Thoracic aorta (tissue), 2 donors: Measurements from ENCODE around the gene PCDHGA10. TPM values are rescaled to one million over a fixed set of nuclear protein-coding genes. Genes with fewer than 3 reads are reported as not detected.
"Not testable (repeated sequence)": the region's sequence is repeated elsewhere in the genome, so short reads cannot be mapped to it uniquely, and the experiment has no call there.

ENCODE experiments used
- ATAC-seq: fragments of 150-250 bp; one replicate; pipeline ENCODE4 v1.8.0; 2017; ENCODE audit warnings: low read depth; ENCODE audit not compliant: insufficient number of reproducible peaks, low FRiP score
- DNase-seq: peaks from one replicate; pipeline ENCODE4 v3.0.0-alpha.2; 2020; ENCODE audit warnings: low spot score
- H3K27ac ChIP-seq, 2 donors: fragments of 200-600 bp; sonication (generic); 1 replicate in 1 of 2; 2 replicates in 1 of 2; pipeline ENCODE4 v1.5.1; 2016; ENCODE audit warnings: mild to moderate bottlenecking in 2 of 2, moderate library complexity in 2 of 2
- H3K27me3 ChIP-seq: fragments of 200-600 bp; sonication (generic); replicated peaks from 2 replicates; pipeline ENCODE4 v1.6.0; 2016; ENCODE audit warnings: mild to moderate bottlenecking; ENCODE audit not compliant: insufficient read depth
- H3K36me3 ChIP-seq: fragments of 200-600 bp; sonication (generic); one replicate; pipeline ENCODE4 v1.5.1; 2016
- H3K4me1 ChIP-seq, 2 donors: fragments of 200-600 bp; sonication (generic); 1 replicate in 1 of 2; 2 replicates in 1 of 2; pipeline versions ENCODE4 v1.5.1 to v1.6.0; 2016; ENCODE audit warnings: low read depth in 2 of 2, mild to moderate bottlenecking in 1 of 2; ENCODE audit not compliant: control insufficient read depth in 1 of 2
- H3K4me3 ChIP-seq: fragments of 200-600 bp; sonication (generic); 2 replicates; pipeline ENCODE4 v1.5.1; 2016; ENCODE audit warnings: mild to moderate bottlenecking
- H3K9me3 ChIP-seq: fragments of 200-600 bp; sonication (generic); 2 replicates; pipeline ENCODE4 v1.5.1; 2016
- total RNA-seq, 2 donors: library from RNA; depleted of rRNA; stranded (reverse); fragments of >200 nt; gene quantifications; one replicate each; pipeline versions ENCODE4 v1.1.0 to v1.2.3, GENCODE V29; 2016
- TF ChIP-seq, protein P1 (sequence below): fragments of 200-600 bp; sonication (generic); IDR thresholded peaks from one replicate; pipeline ENCODE4 v1.5.1; 2019; ENCODE audit warnings: antibody characterized with exemption

Gene PCDHGA10
- total RNA-seq, 2 donors from 2014 or later = 11.1 to 14.4 TPM

- TF ChIP-seq, protein P1, sequence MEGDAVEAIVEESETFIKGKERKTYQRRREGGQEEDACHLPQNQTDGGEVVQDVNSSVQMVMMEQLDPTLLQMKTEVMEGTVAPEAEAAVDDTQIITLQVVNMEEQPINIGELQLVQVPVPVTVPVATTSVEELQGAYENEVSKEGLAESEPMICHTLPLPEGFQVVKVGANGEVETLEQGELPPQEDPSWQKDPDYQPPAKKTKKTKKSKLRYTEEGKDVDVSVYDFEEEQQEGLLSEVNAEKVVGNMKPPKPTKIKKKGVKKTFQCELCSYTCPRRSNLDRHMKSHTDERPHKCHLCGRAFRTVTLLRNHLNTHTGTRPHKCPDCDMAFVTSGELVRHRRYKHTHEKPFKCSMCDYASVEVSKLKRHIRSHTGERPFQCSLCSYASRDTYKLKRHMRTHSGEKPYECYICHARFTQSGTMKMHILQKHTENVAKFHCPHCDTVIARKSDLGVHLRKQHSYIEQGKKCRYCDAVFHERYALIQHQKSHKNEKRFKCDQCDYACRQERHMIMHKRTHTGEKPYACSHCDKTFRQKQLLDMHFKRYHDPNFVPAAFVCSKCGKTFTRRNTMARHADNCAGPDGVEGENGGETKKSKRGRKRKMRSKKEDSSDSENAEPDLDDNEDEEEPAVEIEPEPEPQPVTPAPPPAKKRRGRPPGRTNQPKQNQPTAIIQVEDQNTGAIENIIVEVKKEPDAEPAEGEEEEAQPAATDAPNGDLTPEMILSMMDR = no peak
- peak overlapping the region; percentile 24 for H3K4me3 ChIP-seq
- no peak for ATAC-seq
These were observed 41.0 kb upstream of the PCDHGA10 start for GRCh38 chr5:141371572-141372475.

GRCh38 chr5:141373673-141374317, 39.0 kb upstream of the PCDHGA10 start, which contains the start of gene PCDHGA6:
TSS of gene PCDHGA6 (plus strand) at chr5:141373891. CDS start at chr5:141374084, 193 bp downstream.
- ATAC-seq (no peak), DNase-seq (no peak)
- H3K9me3 ChIP-seq = peaks cover 94% of the 10 kb centered on the region
- no peaks in the 10 kb centered on the region for H3K4me1 ChIP-seq
- H3K4me3 ChIP-seq = peak within 1 kb of the TSS; percentile 18
- H3K27ac ChIP-seq = no peak within 1 kb of the TSS
- no peaks in the 10 kb centered on the region for H3K36me3 ChIP-seq
- TF ChIP-seq, protein P1 = no peak
- no peaks in the 10 kb centered on the region for H3K27me3 ChIP-seq

More at GRCh38 chr5:141371572-141372475, 41.0 kb upstream of the PCDHGA10 start:
- Histone ChIP-seq H3K27me3 (no peaks in the 10 kb centered on the region), H3K9me3 (peaks cover 89% of the 10 kb centered on the region), H3K27ac (no peak overlapping the region), H3K36me3 (no peaks in the 10 kb centered on the region), H3K4me1 (no peaks in the 10 kb centered on the region)
- no peak for DNase-seq

DNA sequence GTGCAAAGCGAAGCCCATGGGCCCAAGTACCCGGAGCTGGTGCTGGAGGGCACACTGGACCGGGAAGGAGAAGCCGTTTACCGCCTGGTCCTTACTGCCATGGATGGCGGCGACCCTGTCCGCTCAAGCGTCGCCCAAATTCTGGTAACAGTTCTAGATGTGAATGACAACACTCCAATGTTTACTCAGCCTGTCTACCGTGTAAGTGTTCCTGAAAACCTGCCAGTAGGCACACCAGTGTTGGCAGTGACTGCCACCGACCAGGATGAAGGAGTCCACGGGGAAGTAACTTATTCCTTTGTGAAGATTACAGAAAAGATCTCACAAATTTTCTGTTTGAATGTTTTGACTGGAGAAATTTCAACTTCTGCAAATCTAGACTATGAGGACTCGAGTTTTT, 38.2 kb upstream of the PCDHGA10 start:
- no peaks in the 10 kb centered on the region for H3K36me3 ChIP-seq
- ATAC-seq = no peak
- TF ChIP-seq, protein P1 = no peak
- H3K27me3 ChIP-seq = no peaks in the 10 kb centered on the region
- no peaks in the 10 kb centered on the region for H3K4me1 ChIP-seq
- DNase-seq = no peak
- no peak overlapping the region for H3K27ac ChIP-seq
- peaks cover 93% of the 10 kb centered on the region for H3K9me3 ChIP-seq
- H3K4me3 ChIP-seq = no peak overlapping the region

DNA sequence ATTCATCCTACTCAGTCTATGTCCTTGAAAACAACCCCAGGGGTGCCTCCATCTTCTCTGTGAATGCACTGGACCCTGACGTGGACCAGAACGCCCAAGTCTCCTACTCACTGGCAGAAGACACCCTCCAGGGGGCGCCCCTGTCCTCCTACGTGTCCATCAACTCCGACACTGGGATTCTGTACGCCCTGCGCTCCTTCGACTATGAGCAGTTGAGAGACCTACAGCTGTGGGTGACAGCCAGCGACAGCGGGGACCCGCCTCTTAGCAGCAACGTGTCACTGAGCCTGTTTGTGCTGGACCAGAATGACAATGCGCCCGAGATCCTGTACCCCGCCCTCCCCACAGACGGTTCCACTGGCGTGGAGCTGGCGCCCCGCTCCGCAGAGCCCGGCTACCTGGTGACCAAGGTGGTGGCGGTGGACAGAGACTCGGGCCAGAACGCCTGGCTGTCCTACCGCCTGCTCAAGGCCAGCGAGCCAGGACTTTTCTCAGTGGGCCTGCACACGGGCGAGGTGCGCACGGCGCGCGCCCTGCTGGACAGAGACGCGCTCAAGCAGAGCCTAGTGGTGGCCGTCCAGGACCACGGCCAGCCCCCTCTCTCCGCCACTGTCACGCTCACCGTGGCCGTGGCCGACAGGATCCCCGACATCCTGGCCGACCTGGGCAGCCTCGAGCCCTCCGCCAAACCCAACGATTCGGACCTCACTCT, 37.2 kb upstream of the PCDHGA10 start:
- not testable (repeated sequence) for H3K27ac ChIP-seq, H3K36me3 ChIP-seq, H3K4me3 ChIP-seq, DNase-seq, H3K4me1 ChIP-seq, ATAC-seq, H3K27me3 ChIP-seq
- peaks cover 90% of the 10 kb centered on the region for H3K9me3 ChIP-seq

- Histone ChIP-seq H3K27ac (no peak within 1 kb of the TSS), H3K4me3 (peak within 1 kb of the TSS; percentile 19)
- no peak for ATAC-seq
These were observed 30.1 kb upstream of the PCDHGA10 start, which contains the start of gene PCDHGA7 for GRCh38 chr5:141382469-141383294. TSS of gene PCDHGA7 (plus strand) at chr5:141382742. CDS start at chr5:141382900, 158 bp downstream.

More at GRCh38 chr5:141382469-141383294, 30.1 kb upstream of the PCDHGA10 start, which contains the start of gene PCDHGA7:
- Histone ChIP-seq H3K36me3 (no peaks in the 10 kb centered on the region), H3K9me3 (peaks cover 95% of the 10 kb centered on the region), H3K27me3 (no peaks in the 10 kb centered on the region), H3K4me1 (no peaks in the 10 kb centered on the region)
- TF ChIP-seq, protein P1 = no peak
- DNase-seq = no peak
